DND-41 (cell line): ENCODE data around the gene COG5.

Source experiments
- ATAC-seq: fragments of 200-7000 bp; cut with Tn5 transposase; 3 replicates; pipeline ENCODE4 v1.9.1; 2021; ENCODE audit warnings: low read depth; ENCODE audit not compliant: insufficient read depth
- DNase-seq: peaks from one replicate; pipeline ENCODE4 v3.0.0-alpha.2; 2020
- H2AFZ ChIP-seq: 2 replicates; pipeline ENCODE4 v1.6.0; 2012; ENCODE audit warnings: low read depth, low read length
- H3K27ac ChIP-seq: 2 replicates; pipeline ENCODE4 v1.5.1; 2012; ENCODE audit warnings: low read length, inconsistent platforms
- H3K27me3 ChIP-seq: fragments of 200-600 bp; sonication (generic); 2 replicates; pipeline ENCODE4 v1.6.0; 2012; ENCODE audit warnings: low read length, mild to moderate bottlenecking, inconsistent platforms; ENCODE audit not compliant: insufficient read depth, poor library complexity
- H3K36me3 ChIP-seq: 2 replicates; pipeline ENCODE4 v1.5.1; 2012; ENCODE audit warnings: low read length, inconsistent platforms; ENCODE audit not compliant: insufficient read depth
- H3K4me1 ChIP-seq: 2 replicates; pipeline ENCODE4 v1.5.1; 2012; ENCODE audit warnings: mild to moderate bottlenecking, low read length; ENCODE audit not compliant: insufficient read depth
- H3K4me2 ChIP-seq: 2 replicates; pipeline ENCODE4 v1.6.0; 2012; ENCODE audit warnings: mild to moderate bottlenecking, moderate library complexity, low read length, inconsistent platforms; ENCODE audit not compliant: insufficient read depth
- H3K4me3 ChIP-seq, 2 experiments: fragments of 200-600 bp in 1 of 2; shearing (Covaris generic) in 1 of 2; 2 replicates each; pipeline ENCODE4 v1.5.1; 2012 to 2016; ENCODE audit warnings: inconsistent platforms in 2 of 2, low read length in 2 of 2, mild to moderate bottlenecking in 2 of 2, low read depth in 1 of 2, moderate library complexity in 1 of 2
- H3K79me2 ChIP-seq: 2 replicates; pipeline ENCODE4 v1.6.0; 2012; ENCODE audit warnings: low read length, inconsistent platforms; ENCODE audit not compliant: insufficient read depth
- H3K9ac ChIP-seq: 2 replicates; pipeline ENCODE4 v1.6.0; 2012; ENCODE audit warnings: low read depth, mild to moderate bottlenecking, inconsistent platforms, low read length, moderate library complexity
- H3K9me3 ChIP-seq: 2 replicates; pipeline ENCODE4 v1.5.1; 2012; ENCODE audit warnings: low read length, moderate library complexity, mild to moderate bottlenecking, inconsistent platforms; ENCODE audit not compliant: insufficient read depth, severe bottlenecking
- H4K20me1 ChIP-seq: 2 replicates; pipeline ENCODE4 v1.6.0; 2012; ENCODE audit warnings: low read length; ENCODE audit not compliant: insufficient read depth
- EZH2 ChIP-seq: IDR thresholded peaks from 3 replicates; pipeline ENCODE4 v1.6.1; 2012; ENCODE audit warnings: borderline replicate concordance, low read depth, mild to moderate bottlenecking, moderate library complexity, low read length, inconsistent platforms; ENCODE audit not compliant: severe bottlenecking
- TF ChIP-seq, protein P1 (sequence below): IDR thresholded peaks from 2 replicates; pipeline ENCODE4 v1.5.1; 2012; ENCODE audit warnings: borderline replicate concordance, low read length, moderate library complexity, mild to moderate bottlenecking; ENCODE audit not compliant: poor library complexity, severe bottlenecking; ENCODE audit errors: extremely low read depth

Gene COG5

DNA sequence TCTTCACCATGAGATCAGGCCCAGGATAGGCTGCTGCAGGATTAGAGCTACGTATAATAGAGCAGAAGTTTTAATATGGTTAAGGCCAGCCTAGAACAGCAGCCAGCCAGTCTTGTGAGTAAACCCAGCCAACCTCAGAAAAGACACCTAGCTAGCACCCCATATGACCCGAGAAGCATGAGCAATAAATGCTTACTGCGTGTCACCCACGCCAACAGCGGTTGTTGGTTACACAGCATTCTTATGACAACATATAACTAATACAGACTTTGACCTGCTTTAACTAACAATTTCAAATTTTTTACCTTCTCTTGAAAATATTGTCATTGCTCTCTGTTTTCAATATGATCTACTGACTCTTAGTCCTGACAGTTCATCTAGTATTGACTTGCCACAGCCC is 289.2 kb downstream of the COG5 start:
- Histone ChIP-seq H2AFZ (no peak overlapping the region), H3K4me2 (no peak overlapping the region), H3K79me2 (no peaks in the 10 kb centered on the region), H3K36me3 (peaks cover 5% of the 10 kb centered on the region; the same call in 1 of the 2 replicates), H3K9me3 (no peaks in the 10 kb centered on the region), H3K27me3 (no peaks in the 10 kb centered on the region), H3K27ac (no peak overlapping the region), H3K4me3 (no peak overlapping the region), H4K20me1 (no peaks in the 10 kb centered on the region), H3K9ac (no peak overlapping the region), H3K4me1 (no peaks in the 10 kb centered on the region)
- no peak for ATAC-seq
- no peak for TF ChIP-seq EZH2
- DNase-seq, result no peak

DNA sequence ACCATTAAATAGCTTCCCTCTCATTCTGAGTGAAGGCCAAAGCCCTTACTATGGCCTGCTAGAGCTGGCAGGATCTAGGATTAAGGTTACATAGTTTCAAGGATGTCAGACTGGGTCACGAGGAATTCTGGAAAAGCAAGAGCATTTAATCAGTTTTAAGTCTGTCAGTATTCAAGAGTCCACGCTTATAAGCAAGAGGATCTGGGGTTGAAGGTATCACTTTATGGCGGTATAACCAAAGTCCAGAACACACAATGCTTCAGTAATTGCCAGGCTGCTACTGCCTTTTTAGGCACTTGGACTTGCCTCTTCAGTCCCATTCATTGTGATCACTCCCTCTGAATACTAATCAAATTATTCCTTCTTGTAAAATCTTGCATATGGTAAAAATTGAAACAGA is 293.9 kb downstream of the COG5 start:
- H3K27me3 ChIP-seq, result no peaks in the 10 kb centered on the region
- H3K79me2 ChIP-seq, result no peaks in the 10 kb centered on the region
- TF ChIP-seq, protein P1, sequence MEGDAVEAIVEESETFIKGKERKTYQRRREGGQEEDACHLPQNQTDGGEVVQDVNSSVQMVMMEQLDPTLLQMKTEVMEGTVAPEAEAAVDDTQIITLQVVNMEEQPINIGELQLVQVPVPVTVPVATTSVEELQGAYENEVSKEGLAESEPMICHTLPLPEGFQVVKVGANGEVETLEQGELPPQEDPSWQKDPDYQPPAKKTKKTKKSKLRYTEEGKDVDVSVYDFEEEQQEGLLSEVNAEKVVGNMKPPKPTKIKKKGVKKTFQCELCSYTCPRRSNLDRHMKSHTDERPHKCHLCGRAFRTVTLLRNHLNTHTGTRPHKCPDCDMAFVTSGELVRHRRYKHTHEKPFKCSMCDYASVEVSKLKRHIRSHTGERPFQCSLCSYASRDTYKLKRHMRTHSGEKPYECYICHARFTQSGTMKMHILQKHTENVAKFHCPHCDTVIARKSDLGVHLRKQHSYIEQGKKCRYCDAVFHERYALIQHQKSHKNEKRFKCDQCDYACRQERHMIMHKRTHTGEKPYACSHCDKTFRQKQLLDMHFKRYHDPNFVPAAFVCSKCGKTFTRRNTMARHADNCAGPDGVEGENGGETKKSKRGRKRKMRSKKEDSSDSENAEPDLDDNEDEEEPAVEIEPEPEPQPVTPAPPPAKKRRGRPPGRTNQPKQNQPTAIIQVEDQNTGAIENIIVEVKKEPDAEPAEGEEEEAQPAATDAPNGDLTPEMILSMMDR, result no peak
- TF ChIP-seq EZH2, result no peak
- ATAC-seq, result no peak
- H4K20me1 ChIP-seq, result no peaks in the 10 kb centered on the region
- no peak overlapping the region for H3K27ac ChIP-seq
- H3K9me3 ChIP-seq, result no peaks in the 10 kb centered on the region
- no peak overlapping the region for H3K4me3 ChIP-seq
- no peak overlapping the region for H2AFZ ChIP-seq
- no peak overlapping the region for H3K4me2 ChIP-seq
- no peaks in the 10 kb centered on the region for H3K4me1 ChIP-seq
- H3K36me3 ChIP-seq, result peaks cover 5% of the 10 kb centered on the region; the same call in 1 of the 2 replicates
- DNase-seq, result no peak
- H3K9ac ChIP-seq, result no peak overlapping the region

DNA sequence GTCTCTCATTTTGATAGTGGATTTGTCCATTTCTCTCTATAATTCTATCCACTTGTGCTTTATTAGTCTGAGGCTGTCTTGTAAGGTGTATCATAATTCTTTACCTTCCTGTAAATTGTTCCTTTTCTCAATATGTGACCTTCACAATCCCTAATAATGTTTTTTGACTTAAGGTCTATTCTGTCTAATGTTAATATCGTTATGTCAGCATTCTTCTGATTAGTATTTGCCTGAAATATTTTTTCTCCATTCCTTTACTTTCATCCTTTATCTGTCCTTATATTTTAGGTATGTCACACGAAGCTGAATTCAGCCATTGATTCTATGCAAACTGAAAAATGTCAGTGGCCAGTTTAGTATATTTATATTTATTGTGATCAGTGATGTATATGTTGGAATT is 295.1 kb downstream of the COG5 start:
- no peak overlapping the region for H3K4me3 ChIP-seq
- DNase-seq (no peak), ATAC-seq (no peak)
- no peaks in the 10 kb centered on the region for H4K20me1 ChIP-seq
- H3K9me3 ChIP-seq, result no peaks in the 10 kb centered on the region
- no peak overlapping the region for H3K9ac ChIP-seq
- TF ChIP-seq, protein P1, result no peak
- peaks cover 5% of the 10 kb centered on the region; the same call in 1 of the 2 replicates for H3K36me3 ChIP-seq
- no peak overlapping the region for H3K4me2 ChIP-seq
- no peaks in the 10 kb centered on the region for H3K4me1 ChIP-seq
- no peaks in the 10 kb centered on the region for H3K79me2 ChIP-seq
- no peak overlapping the region for H3K27ac ChIP-seq
- no peak overlapping the region for H2AFZ ChIP-seq
- no peaks in the 10 kb centered on the region for H3K27me3 ChIP-seq

DNA sequence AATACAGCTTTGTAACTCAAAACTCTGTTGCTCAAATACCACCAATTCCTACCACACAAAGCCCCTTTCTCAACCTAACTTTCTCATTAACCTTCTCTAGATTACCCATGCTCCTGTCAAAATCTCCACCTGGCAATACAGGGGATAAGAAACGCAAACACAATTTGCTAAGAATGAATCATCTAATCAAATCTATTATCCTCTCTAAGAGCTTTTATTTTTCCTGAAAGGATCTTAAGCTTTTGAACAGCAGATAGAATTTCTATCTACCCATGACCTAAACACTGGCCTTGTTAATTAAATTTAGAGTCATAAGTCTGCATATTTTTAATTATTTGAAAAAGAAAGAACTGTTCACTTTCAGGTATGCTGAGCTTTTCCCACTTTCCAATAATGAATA is 296.6 kb downstream of the COG5 start:
- Histone ChIP-seq H2AFZ (no peak overlapping the region), H3K9me3 (no peaks in the 10 kb centered on the region), H3K27me3 (no peaks in the 10 kb centered on the region), H4K20me1 (no peaks in the 10 kb centered on the region), H3K27ac (no peak overlapping the region), H3K4me3 (no peak overlapping the region), H3K4me2 (no peak overlapping the region), H3K36me3 (no peaks in the 10 kb centered on the region; the same call in 1 of the 2 replicates), H3K79me2 (no peaks in the 10 kb centered on the region), H3K4me1 (no peaks in the 10 kb centered on the region), H3K9ac (no peak overlapping the region)
- ATAC-seq (no peak), DNase-seq (no peak)
- TF ChIP-seq EZH2, result no peak
- TF ChIP-seq, protein P1, result no peak
